Measurements from ENCODE around the gene CMTM5.

The CMTM5 gene

GRCh38 chr14:23402296-23403138 lies 25.7 kb downstream of the CMTM5 start:
- ATAC-seq (ENCODE audit: insufficient read depth, low read depth), result no peak
- Histone ChIP-seq H2AFZ (ENCODE audit: low read depth, low read length) (no peak overlapping the region), H3K9ac (ENCODE audit: low read depth, low read length) (no peak overlapping the region), H3K27ac (ENCODE audit: low read length) (no peak overlapping the region), H3K4me3 (ENCODE audit: low read depth in 1 of 2, low read length in 2 of 2) (no peak overlapping the region), H4K20me1 (ENCODE audit: insufficient read depth, low read length) (no peaks in the 10 kb centered on the region; the same call in 1 of the 2 replicates), H3K4me2 (ENCODE audit: insufficient read depth, low read length) (no peak overlapping the region), H3K79me2 (ENCODE audit: insufficient read depth, low read length) (no peaks in the 10 kb centered on the region), H3K4me1 (ENCODE audit: insufficient read depth, low read length) (no peaks in the 10 kb centered on the region), H3K27me3 (ENCODE audit: insufficient read depth, low read length, poor library complexity) (peaks cover 15% of the 10 kb centered on the region), H3K36me3 (ENCODE audit: insufficient read depth, low read length) (no peaks in the 10 kb centered on the region), H3K9me3 (ENCODE audit: insufficient read depth, low read length, severe bottlenecking) (no peaks in the 10 kb centered on the region)
- no peak for DNase-seq
- TF ChIP-seq CTCF (IDR thresholded peaks at IDR 0.05; ENCODE audit: borderline replicate concordance, extremely low read depth, low read length, poor library complexity, severe bottlenecking) (no peak), EZH2 (IDR thresholded peaks at IDR 0.05; ENCODE audit: borderline replicate concordance, low read depth, low read length, severe bottlenecking) (no peak)

- Histone ChIP-seq H3K79me2 (ENCODE audit: insufficient read depth, low read length) (no peaks in the 10 kb centered on the region), H3K4me2 (ENCODE audit: insufficient read depth, low read length) (no peak overlapping the region)
These were observed 26.2 kb downstream of the CMTM5 start for GRCh38 chr14:23403139-23403438.

GRCh38 chr14:23403908-23404307 lies 27.1 kb downstream of the CMTM5 start:
- TF ChIP-seq EZH2 (IDR thresholded peaks at IDR 0.05; ENCODE audit: borderline replicate concordance, low read depth, low read length, severe bottlenecking) (no peak), CTCF (IDR thresholded peaks at IDR 0.05; ENCODE audit: borderline replicate concordance, extremely low read depth, low read length, poor library complexity, severe bottlenecking) (no peak)
- H3K79me2 ChIP-seq (ENCODE audit: insufficient read depth, low read length), result no peaks in the 10 kb centered on the region
- H3K9me3 ChIP-seq (ENCODE audit: insufficient read depth, low read length, severe bottlenecking), result no peaks in the 10 kb centered on the region
- H3K27me3 ChIP-seq (ENCODE audit: insufficient read depth, low read length, poor library complexity), result peaks cover 22% of the 10 kb centered on the region
- H3K36me3 ChIP-seq (ENCODE audit: insufficient read depth, low read length), result no peaks in the 10 kb centered on the region
- H3K9ac ChIP-seq (ENCODE audit: low read depth, low read length), result no peak overlapping the region
- H2AFZ ChIP-seq (ENCODE audit: low read depth, low read length), result no peak overlapping the region
- H3K4me2 ChIP-seq (ENCODE audit: insufficient read depth, low read length), result no peak overlapping the region
- H3K4me1 ChIP-seq (ENCODE audit: insufficient read depth, low read length), result no peaks in the 10 kb centered on the region
- DNase-seq, result no peak
- H3K4me3 ChIP-seq (ENCODE audit: low read depth in 1 of 2, low read length in 2 of 2), result no peak overlapping the region
- no peak overlapping the region for H3K27ac ChIP-seq (ENCODE audit: low read length)
- no peak for ATAC-seq (ENCODE audit: insufficient read depth, low read depth)
- H4K20me1 ChIP-seq (ENCODE audit: insufficient read depth, low read length), result no peaks in the 10 kb centered on the region; the same call in 1 of the 2 replicates

More at GRCh38 chr14:23403139-23403438, 26.2 kb downstream of the CMTM5 start:
- no peak for TF ChIP-seq CTCF (IDR thresholded peaks at IDR 0.05; ENCODE audit: borderline replicate concordance, extremely low read depth, low read length, poor library complexity, severe bottlenecking)
- TF ChIP-seq EZH2 (IDR thresholded peaks at IDR 0.05; ENCODE audit: borderline replicate concordance, low read depth, low read length, severe bottlenecking), result no peak
- DNase-seq (no peak), ATAC-seq (ENCODE audit: insufficient read depth, low read depth) (no peak)
- Histone ChIP-seq H3K9me3 (ENCODE audit: insufficient read depth, low read length, severe bottlenecking) (no peaks in the 10 kb centered on the region), H3K9ac (ENCODE audit: low read depth, low read length) (no peak overlapping the region), H3K27me3 (ENCODE audit: insufficient read depth, low read length, poor library complexity) (peaks cover 15% of the 10 kb centered on the region), H2AFZ (ENCODE audit: low read depth, low read length) (no peak overlapping the region), H4K20me1 (ENCODE audit: insufficient read depth, low read length) (no peaks in the 10 kb centered on the region; the same call in 1 of the 2 replicates), H3K4me1 (ENCODE audit: insufficient read depth, low read length) (no peaks in the 10 kb centered on the region), H3K27ac (ENCODE audit: low read length) (no peak overlapping the region), H3K36me3 (ENCODE audit: insufficient read depth, low read length) (no peaks in the 10 kb centered on the region), H3K4me3 (ENCODE audit: low read depth in 1 of 2, low read length in 2 of 2) (no peak overlapping the region)

Data from DND-41 (cell line).